A549 (cell line): ENCODE data around the gene ODC1. TPM values are rescaled to one million over a fixed set of nuclear protein-coding genes. Genes with fewer than 3 reads are reported as not detected.

Experiments
- ATAC-seq, 2 experiments: fragments of 200-7000 bp in 1 of 2; fragments of >200 bp in 1 of 2; cut with Nextera tagmentation in 1 of 2; cut with Tn5 transposase in 1 of 2; 3 replicates each; pipeline versions ENCODE4 v1.8.0 to v1.9.1; 2018 to 2020; ENCODE audit warnings: mild to moderate bottlenecking in 1 of 2, moderate library complexity in 1 of 2
- CTCF ChIA-PET: fragments of 300-600 bp; sonication (Branson Sonifier 250); formaldehyde crosslinking; extraction: SDS; loops from one replicate; lab custom pipeline; 2021; ENCODE audit warnings: antibody characterized with exemption, inconsistent platforms; lab: Yijun Ruan, JAX
- POLR2A ChIA-PET: fragments of 350-600 bp; formaldehyde crosslinking; extraction: SDS; loops from one replicate; lab custom pipeline; 2021; ENCODE audit warnings: antibody characterized with exemption, inconsistent platforms; lab: Yijun Ruan, JAX
- DNase-seq, 2 experiments: peaks; one replicate each; pipeline versions ENCODE4 v3.0.0 to v3.0.0-alpha.2; 2011 to 2016; ENCODE audit warnings: low read depth in 1 of 2, low spot score in 1 of 2
- FAIRE-seq: peaks from 2 replicates; lab custom pipeline; 2011; peaks lifted over from hg19 to GRCh38; lab: Jason Lieb, UNC
- H3K27ac ChIP-seq, 2 experiments: fragments of >200 bp; sonication (Bioruptor Twin); formaldehyde crosslinking; 3 replicates each; pipeline ENCODE4 v1.5.1; 2016 to 2017
- H3K4me1 ChIP-seq: fragments of >200 bp; sonication (Bioruptor Twin); formaldehyde crosslinking; 3 replicates; pipeline ENCODE4 v1.6.1; 2016
- H3K4me2 ChIP-seq: fragments of >200 bp; sonication (Bioruptor Twin); formaldehyde crosslinking; 3 replicates; pipeline ENCODE4 v1.6.1; 2016
- H3K4me3 ChIP-seq: fragments of >200 bp; sonication (Bioruptor Twin); formaldehyde crosslinking; 3 replicates; pipeline ENCODE4 v1.5.1; 2016
- H3K9me3 ChIP-seq: fragments of >200 bp; sonication (Bioruptor Twin); formaldehyde crosslinking; 3 replicates; pipeline ENCODE4 v1.6.1; 2016
- BHLHE40 ChIP-seq: IDR thresholded peaks from 2 replicates; pipeline ENCODE4 v1.6.1; 2012; ENCODE audit warnings: low read depth, low read length, inconsistent platforms
- CEBPB ChIP-seq, 2 experiments: fragments of >200 bp in 1 of 2; sonication (Bioruptor Twin) in 1 of 2; formaldehyde crosslinking in 1 of 2; IDR thresholded peaks; 2 replicates each; pipeline ENCODE4 v1.6.1; 2012 to 2016
- CHD4 ChIP-seq: fragments of 200-600 bp; sonication (generic); IDR thresholded peaks from 2 replicates; pipeline ENCODE4 v1.6.1; 2016; ENCODE audit warnings: antibody characterized with exemption, mild to moderate bottlenecking, borderline replicate concordance
- EP300 ChIP-seq, 2 experiments: fragments of >200 bp; sonication (Bioruptor Twin); formaldehyde crosslinking; IDR thresholded peaks; 2 replicates in 1 of 2; 3 replicates in 1 of 2; pipeline ENCODE4 v1.6.1; 2016 to 2017
- FOSL2 ChIP-seq, 2 experiments: fragments of 450-650 bp in 1 of 2; fragments of >200 bp in 1 of 2; sonication (Bioruptor Twin) in 1 of 2; formaldehyde crosslinking; IDR thresholded peaks; 2 replicates each; pipeline versions ENCODE4 v1.5.0 to v1.6.1; 2016 to 2020; ENCODE audit warnings: mild to moderate bottlenecking in 1 of 2, moderate library complexity in 1 of 2
- FOXS1 ChIP-seq: fragments of 250-450 bp; sonication (Bioruptor Pico); IDR thresholded peaks from 2 replicates; pipeline ENCODE4 v1.5.0; 2020; ENCODE audit warnings: mild to moderate bottlenecking, moderate library complexity
- GATA3 ChIP-seq: IDR thresholded peaks from 2 replicates; pipeline ENCODE4 v1.6.1; 2012; ENCODE audit warnings: borderline replicate concordance
- HES2 ChIP-seq: fragments of >200 bp; sonication (Bioruptor Twin); formaldehyde crosslinking; IDR thresholded peaks from 2 replicates; pipeline ENCODE4 v1.6.1; 2016
- HOXA7 ChIP-seq: fragments of 250-450 bp; sonication (Bioruptor Pico); IDR thresholded peaks from 2 replicates; pipeline ENCODE4 v1.5.0; 2020; ENCODE audit warnings: mild to moderate bottlenecking, moderate library complexity
- HOXB5 ChIP-seq: fragments of 250-450 bp; sonication (Bioruptor Pico); IDR thresholded peaks from 2 replicates; pipeline ENCODE4 v1.5.0; 2020; ENCODE audit warnings: mild to moderate bottlenecking, moderate library complexity
- JUN ChIP-seq, 2 experiments: fragments of >200 bp; sonication (Bioruptor Twin); formaldehyde crosslinking; IDR thresholded peaks; 2 replicates in 1 of 2; 3 replicates in 1 of 2; pipeline ENCODE4 v1.6.1; 2016 to 2017
- JUNB ChIP-seq: fragments of >200 bp; sonication (Bioruptor Twin); formaldehyde crosslinking; IDR thresholded peaks from 2 replicates; pipeline ENCODE4 v1.6.1; 2016
- MAFK ChIP-seq: fragments of 450-650 bp; IDR thresholded peaks from 2 replicates; pipeline ENCODE4 v1.6.1; 2014; ENCODE audit not compliant: partially characterized antibody
- MAZ ChIP-seq: fragments of 150-350 bp; IDR thresholded peaks from 2 replicates; pipeline ENCODE4 v1.6.1; 2014; ENCODE audit warnings: antibody characterized with exemption, low read depth, low read length, borderline replicate concordance
- NR3C1 ChIP-seq: fragments of >200 bp; sonication (Bioruptor Twin); formaldehyde crosslinking; IDR thresholded peaks from 3 replicates; pipeline ENCODE4 v1.6.1; 2017
- RAD21 ChIP-seq, 2 experiments: fragments of >200 bp in 1 of 2; sonication (Bioruptor Twin) in 1 of 2; formaldehyde crosslinking in 1 of 2; IDR thresholded peaks in 1 of 2; conservative IDR thresholded peaks in 1 of 2; 2 replicates in 1 of 2; 3 replicates in 1 of 2; pipeline ENCODE4 v1.6.1; 2012 to 2018; ENCODE audit warnings: inconsistent platforms in 1 of 2
- SMC3 ChIP-seq: fragments of >200 bp; sonication (Bioruptor Twin); formaldehyde crosslinking; IDR thresholded peaks from 3 replicates; pipeline ENCODE4 v1.6.1; 2018; ENCODE audit warnings: inconsistent platforms
- SREBF2 ChIP-seq: fragments of 450-650 bp; IDR thresholded peaks from 2 replicates; pipeline ENCODE4 v1.6.1; 2014; ENCODE audit warnings: mild to moderate bottlenecking, moderate library complexity
- TFCP2L1 ChIP-seq: fragments of 250-450 bp; sonication (Bioruptor Pico); IDR thresholded peaks from 2 replicates; pipeline ENCODE4 v1.5.0; 2021; ENCODE audit warnings: mild to moderate bottlenecking
- ZC3H11A ChIP-seq: fragments of 450-650 bp; IDR thresholded peaks from 2 replicates; pipeline ENCODE4 v1.6.1; 2014; ENCODE audit warnings: antibody characterized with exemption, mild to moderate bottlenecking
- ZSCAN20 ChIP-seq: fragments of 250-450 bp; sonication (Bioruptor Pico); IDR thresholded peaks from 2 replicates; pipeline ENCODE4 v1.8.0; 2022; ENCODE audit warnings: mild to moderate bottlenecking, moderate library complexity
- WGBS: methylation state at CpG from one replicate; pipeline ENCODE4 v1.1.6; 2017; ENCODE audit errors: missing lambda C conversion rate; 5-methylcytosine and 5-hydroxymethylcytosine counted together
- polyA plus RNA-seq, 4 experiments: library from polyadenylated mRNA; depleted of rRNA in 3 of 4; stranded (reverse); fragments of >200 nt; fragmentation: RNase III in 1 of 4; extraction: RNeasy Plus Mini Kit Qiagen cat#74134 plus additional on column Dnase treatment in 1 of 4; gene quantifications; 2 replicates in 3 of 4; 3 replicates in 1 of 4; pipeline ENCODE4 v1.2.3, GENCODE V29; 2011 to 2017
- TF ChIP-seq, protein P1 (sequence below): fragments of >200 bp; sonication (Bioruptor Twin); formaldehyde crosslinking; IDR thresholded peaks from 3 replicates; pipeline ENCODE4 v1.6.1; 2016
- TF ChIP-seq, protein P2 (sequence below): IDR thresholded peaks from 2 replicates; pipeline ENCODE4 v1.6.1; 2012

The ODC1 gene
- polyA plus RNA-seq, 2 of the 4 experiments (the other 2 are of a cell fraction): 57.8 to 265 TPM

DNA sequence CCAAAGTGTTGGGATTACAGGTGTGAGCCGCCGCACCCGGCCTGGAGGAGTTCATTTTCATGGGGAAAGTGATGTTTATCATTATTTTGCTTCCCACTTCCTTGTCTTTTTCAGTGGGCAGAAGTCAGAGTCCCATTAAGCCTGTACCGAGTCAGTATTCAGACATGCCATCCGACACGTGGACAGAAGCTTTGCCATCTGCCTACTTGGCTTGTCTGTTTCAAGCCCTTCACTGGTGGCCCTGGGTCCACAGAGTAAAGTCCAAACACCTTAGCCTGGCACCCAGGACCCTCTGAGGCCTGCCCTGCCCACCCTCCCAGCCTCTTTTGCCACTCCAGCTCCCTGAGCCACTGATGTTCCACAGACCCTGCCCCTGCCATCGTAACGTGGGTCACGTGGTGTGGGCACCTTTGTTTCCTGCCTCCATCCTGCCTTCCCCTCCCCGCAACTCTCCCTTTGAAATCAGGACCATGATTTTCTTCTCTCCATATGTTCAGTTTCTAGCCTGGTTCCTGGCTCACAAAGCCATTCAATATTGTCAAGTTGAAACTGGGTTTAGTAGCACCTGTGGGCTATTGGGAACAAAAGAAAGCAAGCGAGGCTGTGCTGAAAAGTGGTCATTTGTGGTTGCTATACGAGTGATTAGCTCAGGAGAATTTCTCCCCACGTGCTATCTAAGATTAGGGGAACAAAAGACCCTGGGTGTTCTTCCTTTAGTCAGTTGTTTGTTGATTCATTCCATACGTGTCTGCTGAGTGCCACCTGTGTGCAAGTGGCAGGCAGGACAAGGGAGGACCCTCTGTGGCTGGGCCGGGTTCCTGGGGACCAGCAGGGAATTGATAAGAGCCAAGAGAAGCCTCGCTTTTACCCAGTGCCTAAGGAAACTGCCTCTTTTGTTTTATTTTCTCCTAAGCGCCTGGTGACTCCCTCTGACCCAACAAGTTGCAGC is 5.1 kb upstream of the ODC1 start:
- DNase-seq (no peak), FAIRE-seq (no peak), ATAC-seq (no peak)
- TF ChIP-seq HOXB5 (no peak), FOXS1 (CRISPR knock-in tag) (no peak)
- 90% methylated on average over 17 of the region's 17 CpGs for WGBS
- H3K4me3 ChIP-seq: no peak overlapping the region
- POLR2A ChIA-PET: no interaction called here
- H3K9me3 ChIP-seq: no peaks in the 10 kb centered on the region
- H3K4me2 ChIP-seq: peak overlapping the region; percentile 60
- peaks cover 55% of the 10 kb centered on the region for H3K4me1 ChIP-seq
- H3K27ac ChIP-seq: peak overlapping the region; percentile 46 to 79; a peak in 5 of 6 replicates
- CTCF ChIA-PET: interaction anchor here (0.7 to 1.6 kb wide), 9 partner anchors 8 to 175 kb away, joined by 3 to 5 read pairs (median 3); no protein-coding TSS in a partner anchor

GRCh38 chr2:10452312-10452711 is 4.2 kb upstream of the ODC1 start:
- no peaks in the 10 kb centered on the region for H3K9me3 ChIP-seq
- DNase-seq (peak; percentile 93 to 95), ATAC-seq (peak; percentile 63 to 76), FAIRE-seq (peak; percentile 70)
- peak overlapping the region; percentile 90 to 98 for H3K27ac ChIP-seq
- H3K4me3 ChIP-seq: no peak overlapping the region
- H3K4me2 ChIP-seq: peak overlapping the region; percentile 60
- POLR2A ChIA-PET: interaction anchor here (0.8 to 1.8 kb wide), 2 partner anchors 20 to 42 kb away, joined by 5 to 14 read pairs; no protein-coding TSS in a partner anchor
- WGBS: 3% methylated on average over 3 of the region's 3 CpGs
- H3K4me1 ChIP-seq: peaks cover 55% of the 10 kb centered on the region
- no peak for TF ChIP-seq CHD4
- no peak for TF ChIP-seq FOXS1 (CRISPR knock-in tag)
- TF ChIP-seq JUNB: peak; percentile 93
- peak; percentile 74; the same call in 1 of the 2 replicates for TF ChIP-seq GATA3
- TF ChIP-seq JUN (IDR thresholded peaks at IDR 0.05): peak; percentile 92; a peak in 4 of 5 replicates
- TF ChIP-seq NR3C1: no peak
- peak; percentile 50; the same call in 1 of the 2 replicates for TF ChIP-seq TFCP2L1 (CRISPR knock-in tag)
- no peak for TF ChIP-seq ZC3H11A
- TF ChIP-seq MAFK: no peak
- no peak for TF ChIP-seq MAZ
- peak; percentile 73 for TF ChIP-seq HES2
- TF ChIP-seq FOSL2 (IDR thresholded peaks at IDR 0.05): peak; percentile 67
- peak; percentile 77 for TF ChIP-seq FOSL2 (CRISPR knock-in tag; IDR thresholded peaks at IDR 0.05)
- peak; percentile 55 for TF ChIP-seq SMC3
- TF ChIP-seq, protein P1, sequence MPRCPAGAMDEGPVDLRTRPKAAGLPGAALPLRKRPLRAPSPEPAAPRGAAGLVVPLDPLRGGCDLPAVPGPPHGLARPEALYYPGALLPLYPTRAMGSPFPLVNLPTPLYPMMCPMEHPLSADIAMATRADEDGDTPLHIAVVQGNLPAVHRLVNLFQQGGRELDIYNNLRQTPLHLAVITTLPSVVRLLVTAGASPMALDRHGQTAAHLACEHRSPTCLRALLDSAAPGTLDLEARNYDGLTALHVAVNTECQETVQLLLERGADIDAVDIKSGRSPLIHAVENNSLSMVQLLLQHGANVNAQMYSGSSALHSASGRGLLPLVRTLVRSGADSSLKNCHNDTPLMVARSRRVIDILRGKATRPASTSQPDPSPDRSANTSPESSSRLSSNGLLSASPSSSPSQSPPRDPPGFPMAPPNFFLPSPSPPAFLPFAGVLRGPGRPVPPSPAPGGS: peak; percentile 94; the same call in 2 of the 3 replicates
- no peak for TF ChIP-seq SREBF2
- TF ChIP-seq RAD21 (conservative IDR thresholded peaks at IDR 0.05 in 1 of 2, IDR thresholded peaks at IDR 0.05 in 1 of 2): peak; percentile 12 to 58; a peak in 3 of 5 replicates
- TF ChIP-seq, protein P2, sequence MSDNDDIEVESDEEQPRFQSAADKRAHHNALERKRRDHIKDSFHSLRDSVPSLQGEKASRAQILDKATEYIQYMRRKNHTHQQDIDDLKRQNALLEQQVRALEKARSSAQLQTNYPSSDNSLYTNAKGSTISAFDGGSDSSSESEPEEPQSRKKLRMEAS: peak; percentile 86
- no peak for TF ChIP-seq BHLHE40
- peak; percentile 79 to 84; a peak in 3 of 5 replicates for TF ChIP-seq EP300 (IDR thresholded peaks at IDR 0.05)
- TF ChIP-seq HOXB5: no peak
- TF ChIP-seq CEBPB (IDR thresholded peaks at IDR 0.05): peak; percentile 86 to 93
- TF ChIP-seq HOXA7 (CRISPR knock-in tag): no peak
- no peak for TF ChIP-seq ZSCAN20 (CRISPR knock-in tag)
- CTCF ChIA-PET: interaction anchor here (0.6 to 1.6 kb wide), 16 partner anchors 12 to 379 kb away, joined by 3 to 5 read pairs (median 3); no protein-coding TSS in a partner anchor
